ENCODE data around the gene PAK3. TPM values are rescaled to one million over a fixed set of nuclear protein-coding genes. Genes with fewer than 3 reads are reported as not detected.

Gene PAK3
- total and polyA plus RNA-seq, 2 of the 4 experiments (the other 2 are of a cell fraction), result 0.22 to 0.36 TPM

Small RNA genes within 50 kb of the gene (microRNA-seq; reads per million reads assigned to microRNA genes)
- not detected for gene FCF1P4 (ENCODE audit: insufficient read depth, insufficient read length)

Small RNA genes within 50 kb of the gene (small RNA-seq; reads per million reads assigned to genes)
- gene FCF1P4, result 0 reads per million in 5 experiments

Other genes with a start within 250 kb of the PAK3 start
- gene CAPN6, start 174.3 kb downstream of the PAK3 start, total RNA-seq (2012; rRNA removed), result not detected in 2 replicates
- gene CAPN6, start 174.3 kb downstream of the PAK3 start, polyA plus RNA-seq (2012; rRNA removed), result not detected in 2 replicates